GM15510 (cell line): ENCODE data around the gene LILRB2.

Experiments
- POLR2A ChIP-seq: IDR thresholded peaks from 3 replicates; pipeline ENCODE4 v1.6.1; 2011; ENCODE audit warnings: borderline replicate concordance; ENCODE audit not compliant: insufficient read length; ENCODE audit errors: extremely low read depth

Gene LILRB2

GRCh38 chr19:54311486-54311885 lies 30.6 kb upstream of the LILRB2 start:
- TF ChIP-seq POLR2A = no peak

- no peak for TF ChIP-seq POLR2A
Observed at GRCh38 chr19:54310543-54310942, 29.6 kb upstream of the LILRB2 start.

DNA sequence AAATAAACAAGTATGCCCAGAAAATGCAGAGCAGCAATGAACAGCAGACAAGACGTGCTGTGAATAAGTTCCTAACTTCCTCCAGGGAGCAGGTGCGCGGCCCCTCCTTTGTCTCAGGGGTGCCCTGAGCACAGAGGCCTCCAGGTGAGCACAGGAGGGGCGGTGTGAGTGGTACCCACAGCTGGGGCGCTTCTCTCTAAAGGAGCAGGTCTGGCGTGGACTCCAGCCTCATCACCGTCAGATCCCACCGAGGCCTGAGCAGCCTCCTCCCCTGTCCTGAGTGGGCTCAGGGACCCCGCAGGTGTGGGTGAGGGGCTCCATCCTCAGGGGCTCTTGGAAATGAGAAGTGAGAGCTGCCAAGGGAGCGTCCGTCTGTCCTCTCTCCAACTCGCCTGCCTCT lies 28.9 kb upstream of the LILRB2 start:
- no peak for TF ChIP-seq POLR2A

DNA sequence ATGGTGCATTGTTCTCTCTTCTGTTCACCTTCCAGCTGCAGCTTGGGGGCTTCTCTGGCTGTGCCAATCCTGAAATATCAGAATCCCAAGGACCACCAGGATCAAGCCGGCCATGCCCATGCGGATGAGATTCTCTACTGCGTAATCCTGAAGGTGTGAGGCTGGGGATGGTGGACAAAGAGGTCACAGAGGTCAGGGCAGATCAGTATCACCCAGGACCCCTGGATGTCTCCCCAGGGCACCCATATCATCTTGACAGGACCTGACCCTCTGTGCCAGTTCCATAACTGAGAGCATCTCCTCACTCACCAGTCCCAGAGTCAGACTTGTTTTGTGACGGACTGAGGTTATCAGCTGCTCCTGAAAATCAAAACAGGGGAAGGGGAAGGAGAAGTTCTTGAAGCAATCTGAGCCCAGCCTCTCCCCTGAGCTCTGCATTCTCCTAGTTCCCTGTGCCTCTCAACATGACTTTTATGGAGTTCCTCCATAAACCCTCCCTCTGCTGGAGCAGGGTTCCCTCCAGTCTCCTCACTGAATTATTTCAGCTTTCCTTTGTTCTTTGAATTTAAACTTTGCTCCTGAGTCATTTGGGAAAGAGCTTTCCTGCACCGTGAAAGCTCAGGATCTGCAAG lies 26.6 kb upstream of the LILRB2 start:
- no peak for TF ChIP-seq POLR2A

DNA sequence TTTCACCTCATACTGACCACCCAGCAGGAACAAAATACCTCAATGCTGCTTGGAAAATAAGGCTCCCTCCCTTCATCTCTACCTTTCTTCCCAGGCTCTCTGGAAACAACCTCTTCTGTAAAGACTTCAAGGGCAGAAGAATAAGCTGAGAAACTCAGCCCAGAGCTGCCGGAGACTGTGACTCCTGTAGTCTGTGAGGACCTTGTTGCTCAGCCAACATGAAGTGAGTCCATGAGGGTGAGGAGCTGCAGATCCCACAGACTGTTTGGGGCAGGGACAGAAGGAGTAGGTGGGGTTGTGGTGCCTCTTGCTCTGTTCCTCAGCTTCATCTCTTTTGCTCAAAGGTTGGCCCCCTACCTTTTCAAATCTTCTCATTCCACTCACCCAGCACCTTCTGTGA lies 24.2 kb upstream of the LILRB2 start:
- no peak for TF ChIP-seq POLR2A

DNA sequence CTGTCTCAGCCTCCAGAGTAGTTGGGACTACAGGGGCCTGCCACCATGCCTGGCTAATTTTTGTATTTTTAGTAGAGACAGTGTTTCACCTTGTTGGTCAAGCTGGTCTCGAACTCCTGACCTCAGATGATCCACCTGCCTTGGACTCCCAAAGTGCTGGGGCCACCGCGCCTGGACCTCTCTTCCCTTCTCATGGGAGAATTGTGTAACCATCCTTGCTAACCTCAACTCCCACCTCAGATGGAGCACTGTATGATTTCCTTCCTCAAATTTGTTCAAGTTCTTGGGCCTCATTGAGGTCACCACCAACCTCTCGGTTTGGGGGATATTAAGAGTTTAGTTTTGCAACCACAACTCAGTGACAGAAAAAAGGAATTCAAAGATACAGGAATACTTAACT lies 21.3 kb upstream of the LILRB2 start:
- no peak for TF ChIP-seq POLR2A

- no peak for TF ChIP-seq POLR2A
Observed at GRCh38 chr19:54299515-54299914, 18.6 kb upstream of the LILRB2 start.

DNA sequence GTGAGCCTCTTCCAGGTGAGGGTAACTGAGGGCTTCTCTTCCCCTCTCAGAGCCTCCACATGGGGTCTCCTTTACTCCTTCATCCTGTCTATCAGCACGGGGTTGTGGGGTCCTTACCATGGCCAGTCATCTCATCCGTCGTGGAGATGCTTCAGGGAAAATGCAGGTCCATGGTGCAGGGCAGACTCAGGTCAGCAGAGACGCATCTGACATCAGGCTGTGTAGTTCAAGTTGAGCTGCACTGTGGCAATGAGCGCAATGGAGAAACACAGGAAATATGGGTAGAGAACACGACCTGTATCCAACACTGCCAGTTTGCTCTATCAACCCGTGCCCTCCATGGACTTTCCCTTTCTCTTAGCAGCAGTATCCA lies 18.2 kb upstream of the LILRB2 start:
- no peak for TF ChIP-seq POLR2A

- TF ChIP-seq POLR2A = no peak
Observed at GRCh38 chr19:54298357-54299125, 17.6 kb upstream of the LILRB2 start.

DNA sequence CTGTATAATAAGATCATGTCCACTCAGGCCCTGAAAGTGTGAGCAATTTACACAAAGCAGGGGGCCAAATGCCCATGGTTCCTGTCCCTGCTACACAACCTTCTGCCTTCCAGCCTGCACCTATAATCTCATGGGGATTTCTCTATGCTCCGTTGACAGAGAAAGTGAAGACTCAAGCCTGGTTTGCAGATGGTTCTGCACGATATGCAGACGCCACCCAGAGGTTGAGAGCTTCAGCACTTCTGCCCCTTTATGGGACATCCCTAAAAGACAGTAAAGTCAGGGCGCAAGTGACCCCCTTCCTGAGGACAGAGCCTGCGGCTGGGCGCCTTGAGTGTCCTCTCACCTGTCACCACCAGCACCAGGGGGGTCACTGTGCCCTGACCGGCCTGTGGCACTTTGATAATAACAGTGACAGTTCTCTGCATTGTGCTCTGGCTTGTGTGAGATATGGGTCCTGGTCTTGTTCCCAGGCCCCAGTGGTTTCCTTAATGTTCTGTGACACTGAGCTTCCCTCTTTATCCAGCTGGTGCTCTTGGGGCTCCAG lies 16.9 kb upstream of the LILRB2 start:
- no peak for TF ChIP-seq POLR2A

DNA sequence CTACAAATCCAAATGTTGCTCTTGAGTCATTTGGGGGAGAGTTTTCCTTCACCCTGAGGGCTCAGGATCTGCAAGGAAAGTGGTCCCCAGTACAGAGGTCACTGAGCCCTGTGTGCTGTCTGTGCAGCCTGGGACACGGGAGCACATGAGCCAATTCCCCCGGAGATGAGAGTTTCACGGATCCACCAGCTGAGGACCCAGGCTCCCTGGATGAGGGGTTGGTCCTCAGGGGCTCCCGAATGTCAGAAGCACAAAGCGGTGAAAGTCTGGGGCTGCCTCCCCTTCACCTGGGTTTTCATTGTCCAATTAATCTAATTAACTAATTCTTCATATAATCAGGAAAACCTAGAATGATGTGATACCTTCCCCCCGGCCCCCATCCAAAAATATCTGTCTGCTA lies 13.6 kb upstream of the LILRB2 start:
- no peak for TF ChIP-seq POLR2A

- TF ChIP-seq POLR2A = no peak
Observed at GRCh38 chr19:54287456-54287855, 6.5 kb upstream of the LILRB2 start.

- no peak for TF ChIP-seq POLR2A
Observed at GRCh38 chr19:54282686-54283470, 2.0 kb upstream of the LILRB2 start.

- TF ChIP-seq POLR2A = no peak
Observed at GRCh38 chr19:54279406-54279962, 1.4 kb downstream of the LILRB2 start.

- no peak for TF ChIP-seq POLR2A
Observed at GRCh38 chr19:54275951-54276350, 5.0 kb downstream of the LILRB2 start.
